GM12878 (cell line): ENCODE measurements around the gene C3orf22. TPM values are rescaled to one million over a fixed set of nuclear protein-coding genes. Genes with fewer than 3 reads are reported as not detected.

ENCODE experiments used
- ATAC-seq: fragments of 200-7000 bp; cut with Tn5 transposase; 3 replicates; pipeline ENCODE4 v1.9.1; 2020; ENCODE audit warnings: mild to moderate bottlenecking, moderate library complexity
- BruUV-seq: library from RNA; stranded (reverse); fragments of 400-500 nt; replicated peaks from 2 replicates; lab custom pipeline; 2021; lab: Mats Ljungman, UMichigan
- CTCF ChIA-PET: fragments of 300-600 bp; sonication (Branson Sonifier 250); formaldehyde crosslinking; extraction: SDS; loops from one replicate; lab custom pipeline; 2021; ENCODE audit warnings: inconsistent platforms; lab: Yijun Ruan, JAX
- POLR2A ChIA-PET: fragments of 350-600 bp; formaldehyde crosslinking; extraction: SDS; loops from one replicate; lab custom pipeline; 2021; ENCODE audit warnings: inconsistent platforms; lab: Charles Lee
- RAD21 ChIA-PET: fragments of 300-600 bp; sonication (Branson Sonifier 250); formaldehyde crosslinking; loops from one replicate; lab custom pipeline; 2023; ENCODE audit warnings: antibody characterized with exemption; ENCODE audit not compliant: unreplicated experiment; lab: Charles Lee
- SMC1A ChIA-PET: fragments of 300-600 bp; sonication (Branson Sonifier 250); formaldehyde crosslinking; loops from one replicate; lab custom pipeline; 2023; ENCODE audit not compliant: unreplicated experiment, uncharacterized antibody; lab: Charles Lee
- DNase-seq: peaks from one replicate; pipeline ENCODE4 v3.0.0-alpha.2; 2011; ENCODE audit warnings: low read depth, low spot score
- FAIRE-seq: peaks from 3 replicates; lab custom pipeline; 2011; peaks lifted over from hg19 to GRCh38; lab: Jason Lieb, UNC
- H2AFZ ChIP-seq: 2 replicates; pipeline ENCODE4 v1.6.0; 2011; ENCODE audit warnings: low read depth, low read length, control low read depth; ENCODE audit not compliant: control insufficient read depth
- H3K27ac ChIP-seq: 2 replicates; pipeline ENCODE4 v1.5.1; 2011; ENCODE audit warnings: control low read depth; ENCODE audit not compliant: control insufficient read depth, insufficient read depth
- H3K27me3 ChIP-seq, 2 experiments: replicated peaks in 1 of 2; 2 replicates each; pipeline versions ENCODE4 v1.6.0 to v1.6.1; 2011; ENCODE audit warnings: low read length in 1 of 2; ENCODE audit not compliant: control insufficient read depth in 2 of 2, insufficient read depth in 2 of 2
- H3K36me3 ChIP-seq, 2 experiments: 2 replicates each; pipeline ENCODE4 v1.5.1; 2011; ENCODE audit warnings: low read length in 1 of 2; ENCODE audit not compliant: control insufficient read depth in 2 of 2, insufficient read depth in 2 of 2
- H3K4me1 ChIP-seq: 2 replicates; pipeline ENCODE4 v1.6.1; 2011; ENCODE audit warnings: mild to moderate bottlenecking, low read length, moderate library complexity, mixed read lengths; ENCODE audit not compliant: control insufficient read depth, insufficient read depth
- H3K4me2 ChIP-seq: 2 replicates; pipeline ENCODE4 v1.6.0; 2011; ENCODE audit warnings: control low read depth; ENCODE audit not compliant: control insufficient read depth, insufficient read depth
- H3K4me3 ChIP-seq: fragments of 200-600 bp; sonication (generic); 2 replicates; pipeline ENCODE4 v1.5.1; 2016
- H3K79me2 ChIP-seq: 2 replicates; pipeline ENCODE4 v1.6.0; 2011; ENCODE audit warnings: low read length; ENCODE audit not compliant: control insufficient read depth, insufficient read depth
- H3K9ac ChIP-seq: 2 replicates; pipeline ENCODE4 v1.8.0; 2011; ENCODE audit warnings: low read length, control low read depth, mixed read lengths; ENCODE audit not compliant: control insufficient read depth, insufficient read depth
- H3K9me3 ChIP-seq: replicated peaks from 3 replicates; pipeline ENCODE4 v1.5.1; 2011; ENCODE audit warnings: mild to moderate bottlenecking, low read length; ENCODE audit not compliant: control insufficient read depth, insufficient read depth
- H4K20me1 ChIP-seq: 2 replicates; pipeline ENCODE4 v1.6.0; 2011; ENCODE audit not compliant: control insufficient read depth, insufficient read depth
- ATF7 ChIP-seq: fragments of 450-650 bp; IDR thresholded peaks from 2 replicates; pipeline ENCODE4 v1.6.1; 2016; ENCODE audit warnings: low read depth, mild to moderate bottlenecking
- BRCA1 ChIP-seq: IDR thresholded peaks from 2 replicates; pipeline ENCODE4 v1.6.1; 2011; ENCODE audit warnings: low read depth, low read length, improper control_type of control experiment
- EGR1 ChIP-seq, 2 experiments: IDR thresholded peaks; 1 replicate in 1 of 2; 2 replicates in 1 of 2; pipeline ENCODE4 v1.6.1; 2011 to 2012; ENCODE audit warnings: low read depth in 2 of 2, low read length in 2 of 2, borderline replicate concordance in 1 of 2, mild to moderate bottlenecking in 1 of 2, moderate library complexity in 1 of 2
- GATAD2B ChIP-seq: fragments of 450-650 bp; conservative IDR thresholded peaks from 2 replicates; pipeline ENCODE4 v1.6.1; 2017; ENCODE audit warnings: low read depth, mild to moderate bottlenecking, moderate library complexity
- HCFC1 ChIP-seq: fragments of 150-350 bp; IDR thresholded peaks from 2 replicates; pipeline ENCODE4 v1.6.1; 2014; ENCODE audit warnings: low read length
- NBN ChIP-seq: fragments of 450-650 bp; IDR thresholded peaks from 2 replicates; pipeline ENCODE4 v1.6.1; 2016
- NKRF ChIP-seq: fragments of 450-650 bp; conservative IDR thresholded peaks from 2 replicates; pipeline ENCODE4 v1.6.1; 2017; ENCODE audit warnings: mild to moderate bottlenecking, moderate library complexity
- PBX3 ChIP-seq: IDR thresholded peaks from 2 replicates; pipeline ENCODE4 v1.6.1; 2011; ENCODE audit warnings: mild to moderate bottlenecking, low read depth, low read length, moderate library complexity; ENCODE audit not compliant: insufficient replicate concordance
- POLR2AphosphoS2 ChIP-seq: IDR thresholded peaks from 2 replicates; pipeline ENCODE4 v1.6.1; 2011; ENCODE audit warnings: low read depth, mild to moderate bottlenecking, low read length, improper control_type of control experiment, moderate library complexity
- SIN3A ChIP-seq: IDR thresholded peaks from 2 replicates; pipeline ENCODE4 v1.6.1; 2012; ENCODE audit warnings: low read depth, low read length, improper control_type of control experiment
- SREBF1 ChIP-seq: IDR thresholded peaks from 2 replicates; pipeline ENCODE4 v1.6.1; 2012; ENCODE audit warnings: mild to moderate bottlenecking, low read length
- SREBF2 ChIP-seq: IDR thresholded peaks from 2 replicates; pipeline ENCODE4 v1.6.1; 2012; ENCODE audit warnings: mild to moderate bottlenecking, low read length
- TBL1XR1 ChIP-seq: IDR thresholded peaks from 2 replicates; pipeline ENCODE4 v1.6.1; 2012; ENCODE audit warnings: low read depth, low read length, improper control_type of control experiment
- ZNF622 ChIP-seq: fragments of 450-650 bp; IDR thresholded peaks from 2 replicates; pipeline ENCODE4 v1.6.1; 2017; ENCODE audit warnings: mild to moderate bottlenecking, inconsistent platforms
- WGBS: methylation state at CpG from one replicate; pipeline ENCODE4 v1.1.6; 2016; ENCODE audit warnings: low lambda C conversion rate; ENCODE audit not compliant: insufficient replicate concordance, insufficient coverage; ENCODE audit errors: missing lambda C conversion rate; 5-methylcytosine and 5-hydroxymethylcytosine counted together
- in situ Hi-C: fragments of 300-500 bp; cut with MboI; formaldehyde crosslinking; loops from 9 replicates; pipeline ENCODE4 v1.14.3; 2018; ENCODE audit warnings: mixed read lengths
- intact Hi-C: fragments of 100-400 bp; cut with micrococcal nuclease; formaldehyde crosslinking; loops from one replicate; pipeline ENCODE4 v1.14.2; 2022; ENCODE audit not compliant: unreplicated experiment
- polyA plus RNA-seq, 11 experiments: library from polyadenylated mRNA; depleted of rRNA in 4 of 11; unstranded in 6 of 11; stranded (reverse) in 5 of 11; fragments of >200 nt; fragmentation: Nextera tagmentation in 4 of 11; fragmentation: Illumina TruSeq in 1 of 11; extraction: Ambion mirVana in 4 of 11; extraction: Trizol in 1 of 11; gene quantifications; 1 replicate in 1 of 11; 2 replicates in 10 of 11; pipeline versions ENCODE4 v1.2.1 to v1.2.3, GENCODE V29; 2011 to 2016; ENCODE audit warnings: inconsistent platforms in 2 of 11, missing spikeins in 2 of 11, low read depth in 1 of 11
- total RNA-seq, 4 experiments: library from RNA; depleted of rRNA in 3 of 4; stranded (reverse); fragments of >200 nt in 3 of 4; fragmentation: Illumina TruSeq in 1 of 4; extraction: Trizol in 1 of 4; gene quantifications; 2 replicates each; pipeline versions ENCODE4 v1.2.1 to v1.2.3, GENCODE V29; 2013 to 2021
- TF ChIP-seq, protein P1 (sequence below): IDR thresholded peaks from 2 replicates; pipeline ENCODE4 v1.6.1; 2012; ENCODE audit warnings: improper control_type of control experiment, low read depth, low read length; ENCODE audit not compliant: insufficient replicate concordance
- TF ChIP-seq, protein P2 (sequence below): IDR thresholded peaks from 2 replicates; pipeline ENCODE4 v1.6.1; 2011; ENCODE audit warnings: low read depth, mild to moderate bottlenecking, low read length, moderate library complexity, borderline replicate concordance; ENCODE audit errors: extremely low read depth

C3orf22 gene
- total and polyA plus RNA-seq, 10 of the 15 experiments (the other 5 are each of a cell fraction or from before 2014, with no cell fraction given): not detected

DNA sequence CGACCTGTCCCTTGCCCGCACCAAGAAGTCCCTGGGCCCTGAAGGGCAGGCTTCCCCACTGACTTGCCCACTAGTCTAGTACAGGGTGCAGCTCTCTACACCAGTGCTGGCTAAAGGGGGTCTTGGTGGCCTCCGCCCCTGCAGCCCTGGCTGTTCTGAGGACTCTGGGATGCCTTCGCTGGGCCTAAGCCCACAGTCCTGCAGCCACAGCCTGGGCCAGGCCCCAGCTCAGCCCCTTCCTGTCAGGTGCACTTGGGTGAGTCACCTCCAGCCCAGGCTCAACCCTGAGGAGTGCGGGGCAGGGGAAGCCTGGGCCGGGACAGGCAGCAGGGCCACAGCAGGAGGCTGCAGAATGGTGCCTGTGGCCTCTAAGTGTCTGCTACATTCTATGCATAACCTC, 971 bp downstream of the C3orf22 start (continued):
- TF ChIP-seq, protein P1, sequence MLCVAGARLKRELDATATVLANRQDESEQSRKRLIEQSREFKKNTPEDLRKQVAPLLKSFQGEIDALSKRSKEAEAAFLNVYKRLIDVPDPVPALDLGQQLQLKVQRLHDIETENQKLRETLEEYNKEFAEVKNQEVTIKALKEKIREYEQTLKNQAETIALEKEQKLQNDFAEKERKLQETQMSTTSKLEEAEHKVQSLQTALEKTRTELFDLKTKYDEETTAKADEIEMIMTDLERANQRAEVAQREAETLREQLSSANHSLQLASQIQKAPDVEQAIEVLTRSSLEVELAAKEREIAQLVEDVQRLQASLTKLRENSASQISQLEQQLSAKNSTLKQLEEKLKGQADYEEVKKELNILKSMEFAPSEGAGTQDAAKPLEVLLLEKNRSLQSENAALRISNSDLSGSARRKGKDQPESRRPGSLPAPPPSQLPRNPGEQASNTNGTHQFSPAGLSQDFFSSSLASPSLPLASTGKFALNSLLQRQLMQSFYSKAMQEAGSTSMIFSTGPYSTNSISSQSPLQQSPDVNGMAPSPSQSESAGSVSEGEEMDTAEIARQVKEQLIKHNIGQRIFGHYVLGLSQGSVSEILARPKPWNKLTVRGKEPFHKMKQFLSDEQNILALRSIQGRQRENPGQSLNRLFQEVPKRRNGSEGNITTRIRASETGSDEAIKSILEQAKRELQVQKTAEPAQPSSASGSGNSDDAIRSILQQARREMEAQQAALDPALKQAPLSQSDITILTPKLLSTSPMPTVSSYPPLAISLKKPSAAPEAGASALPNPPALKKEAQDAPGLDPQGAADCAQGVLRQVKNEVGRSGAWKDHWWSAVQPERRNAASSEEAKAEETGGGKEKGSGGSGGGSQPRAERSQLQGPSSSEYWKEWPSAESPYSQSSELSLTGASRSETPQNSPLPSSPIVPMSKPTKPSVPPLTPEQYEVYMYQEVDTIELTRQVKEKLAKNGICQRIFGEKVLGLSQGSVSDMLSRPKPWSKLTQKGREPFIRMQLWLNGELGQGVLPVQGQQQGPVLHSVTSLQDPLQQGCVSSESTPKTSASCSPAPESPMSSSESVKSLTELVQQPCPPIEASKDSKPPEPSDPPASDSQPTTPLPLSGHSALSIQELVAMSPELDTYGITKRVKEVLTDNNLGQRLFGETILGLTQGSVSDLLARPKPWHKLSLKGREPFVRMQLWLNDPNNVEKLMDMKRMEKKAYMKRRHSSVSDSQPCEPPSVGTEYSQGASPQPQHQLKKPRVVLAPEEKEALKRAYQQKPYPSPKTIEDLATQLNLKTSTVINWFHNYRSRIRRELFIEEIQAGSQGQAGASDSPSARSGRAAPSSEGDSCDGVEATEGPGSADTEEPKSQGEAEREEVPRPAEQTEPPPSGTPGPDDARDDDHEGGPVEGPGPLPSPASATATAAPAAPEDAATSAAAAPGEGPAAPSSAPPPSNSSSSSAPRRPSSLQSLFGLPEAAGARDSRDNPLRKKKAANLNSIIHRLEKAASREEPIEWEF: no peak
- no peak for TF ChIP-seq ATF7
- TF ChIP-seq SIN3A: no peak
- no peak for TF ChIP-seq PBX3
- no peak for TF ChIP-seq POLR2AphosphoS2

DNA sequence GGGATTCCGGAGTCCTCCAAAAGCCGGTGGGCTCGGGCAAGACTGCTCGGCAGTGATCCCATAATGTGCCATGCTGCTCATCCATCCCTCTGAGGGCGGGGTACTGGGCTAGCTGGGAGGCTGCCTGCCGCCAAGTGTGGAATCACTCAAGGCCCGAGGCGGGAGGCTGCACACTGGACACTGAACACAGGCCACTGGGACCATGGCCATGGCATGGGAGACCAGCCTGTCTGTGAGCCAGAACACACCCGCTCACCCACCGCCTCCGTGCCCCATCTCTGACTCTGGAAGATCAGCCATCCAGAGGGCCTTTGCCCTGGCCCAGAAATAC, 1.4 kb downstream of the C3orf22 start:
- Histone ChIP-seq H4K20me1 (no peaks in the 10 kb centered on the region), H3K4me1 (no peaks in the 10 kb centered on the region), H3K4me2 (no peak overlapping the region), H3K79me2 (no peaks in the 10 kb centered on the region), H3K9me3 (no peaks in the 10 kb centered on the region), H2AFZ (no peak overlapping the region), H3K27me3 (no peaks in the 10 kb centered on the region; a peak in 2 of 4 replicates), H3K36me3 (no peaks in the 10 kb centered on the region), H3K27ac (no peak overlapping the region), H3K4me3 (no peak overlapping the region), H3K9ac (no peak overlapping the region)
- FAIRE-seq (no peak), ATAC-seq (no peak), DNase-seq (no peak)
- 49% methylated on average over 11 of the region's 11 CpGs for WGBS
- BruUV-seq: no TSS peak
- CTCF ChIA-PET: no interaction called here
- SMC1A ChIA-PET: no interaction called here
- in situ Hi-C loops: no loop called here
- POLR2A ChIA-PET: no interaction called here
- intact Hi-C loops: no loop called here
- RAD21 ChIA-PET: no interaction called here
- TF ChIP-seq GATAD2B (no peak), EGR1 (IDR thresholded peaks at IDR 0.05; ENCODE audit: borderline replicate concordance in 1 of 2, low read depth in 2 of 2, low read length in 2 of 2) (no peak), HCFC1 (no peak), SREBF1 (no peak), SREBF2 (no peak), BRCA1 (no peak), ZNF622 (no peak), TBL1XR1 (no peak), NBN (no peak), NKRF (no peak)
- TF ChIP-seq, protein P2, sequence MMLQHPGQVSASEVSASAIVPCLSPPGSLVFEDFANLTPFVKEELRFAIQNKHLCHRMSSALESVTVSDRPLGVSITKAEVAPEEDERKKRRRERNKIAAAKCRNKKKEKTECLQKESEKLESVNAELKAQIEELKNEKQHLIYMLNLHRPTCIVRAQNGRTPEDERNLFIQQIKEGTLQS: no peak
